Posterior cingulate gyrus (tissue), 11 donors: ENCODE measurements around the gene BIN1.
"Not testable (repeated sequence)": the region's sequence is repeated elsewhere in the genome, so short reads cannot be mapped to it uniquely, and the experiment has no call there.

Experiments
- DNase-seq, 10 donors: peaks; one replicate each; pipeline versions ENCODE4 v3.0.0 to v3.0.0-alpha.2; 2020 to 2021; ENCODE audit warnings: mixed read lengths in 3 of 10
- intact Hi-C: fragments of 100-400 bp; cut with DNase I; formaldehyde crosslinking; loops from one replicate; pipeline ENCODE4 v1.15.1; 2023

Gene BIN1

GRCh38 chr2:127134833-127135830 lies 28.2 kb upstream of the BIN1 start:
- intact Hi-C loops: no loop called here

GRCh38 chr2:127134235-127134634 lies 27.3 kb upstream of the BIN1 start:
- intact Hi-C loops: no loop called here
- no peak for DNase-seq

More at GRCh38 chr2:127134833-127135830, 28.2 kb upstream of the BIN1 start:
- peak in 1 of 10 donors; percentile 75 for DNase-seq

- intact Hi-C loops: no loop called here
- DNase-seq: no peak
Observed at GRCh38 chr2:127133793-127134192, 26.8 kb upstream of the BIN1 start.

GRCh38 chr2:127130421-127130820 lies 23.5 kb upstream of the BIN1 start:
- intact Hi-C loops: no loop called here
- no peak for DNase-seq

- no peak for DNase-seq
- intact Hi-C loops: no loop called here
Observed at GRCh38 chr2:127129937-127130336, 23.0 kb upstream of the BIN1 start.

- intact Hi-C loops: no loop called here
- DNase-seq: no peak
Observed at GRCh38 chr2:127128445-127128904, 21.5 kb upstream of the BIN1 start.

- intact Hi-C loops: no loop called here
- DNase-seq: no peak
Observed at GRCh38 chr2:127125821-127126220, 18.9 kb upstream of the BIN1 start.

GRCh38 chr2:127124426-127124825 lies 17.5 kb upstream of the BIN1 start:
- DNase-seq: no peak
- intact Hi-C loops: no loop called here

- intact Hi-C loops: no loop called here
- DNase-seq: peak in 1 of 10 donors; percentile 55
Observed at GRCh38 chr2:127122361-127123027, 15.5 kb upstream of the BIN1 start.

GRCh38 chr2:127121776-127122176 lies 14.8 kb upstream of the BIN1 start:
- peak in 1 of 10 donors; percentile 76 for DNase-seq

GRCh38 chr2:127121353-127121752 lies 14.4 kb upstream of the BIN1 start:
- intact Hi-C loops: no loop called here
- no peak for DNase-seq

More at GRCh38 chr2:127121776-127122176, 14.8 kb upstream of the BIN1 start:
- intact Hi-C loops: no loop called here

GRCh38 chr2:127120408-127120807 lies 13.5 kb upstream of the BIN1 start:
- DNase-seq, intact Hi-C loops: not testable (repeated sequence)

GRCh38 chr2:127118467-127118866 lies 11.5 kb upstream of the BIN1 start:
- peak in 8 of 10 donors; percentile 69 to 97 (median 81) for DNase-seq
- intact Hi-C loops: no loop called here

- intact Hi-C loops: no loop called here
- DNase-seq: peak in 1 of 10 donors; percentile 65
Observed at GRCh38 chr2:127118038-127118437, 11.1 kb upstream of the BIN1 start.

GRCh38 chr2:127117603-127118002 lies 10.6 kb upstream of the BIN1 start:
- peak in 1 of 10 donors; percentile 61 for DNase-seq
- intact Hi-C loops: no loop called here

GRCh38 chr2:127115471-127116199 lies 8.7 kb upstream of the BIN1 start:
- DNase-seq: no peak

GRCh38 chr2:127110985-127111384 lies 4.0 kb upstream of the BIN1 start:
- DNase-seq: no peak
- intact Hi-C loops: no loop called here

More at GRCh38 chr2:127115471-127116199, 8.7 kb upstream of the BIN1 start:
- intact Hi-C loops: no loop called here

GRCh38 chr2:127108090-127108523 lies 1.2 kb upstream of the BIN1 start:
- DNase-seq: peak in 3 of 10 donors; percentile 55 to 85 (median 70)

GRCh38 chr2:127107622-127107999 lies 657 bp upstream of the BIN1 start:
- intact Hi-C loops: loop anchor here (5.0 to 10.0 kb wide), 2 partner anchors 35 to 53 kb away; no protein-coding TSS in a partner anchor
- DNase-seq: peak in 1 of 10 donors; percentile 52

More at GRCh38 chr2:127108090-127108523, 1.2 kb upstream of the BIN1 start:
- intact Hi-C loops: loop anchor here (5.0 to 10.0 kb wide), 2 partner anchors 36 to 53 kb away; no protein-coding TSS in a partner anchor

- intact Hi-C loops: loop anchor here (5.0 to 10.0 kb wide), 2 partner anchors 34 to 52 kb away; no protein-coding TSS in a partner anchor
- peak in 1 of 10 donors; percentile 85 for DNase-seq
Observed at GRCh38 chr2:127106457-127106990, 430 bp downstream of the BIN1 start.
